Lung (tissue), 12 donors: ENCODE measurements around the gene BDP1. TPM values are rescaled to one million over a fixed set of nuclear protein-coding genes. Genes with fewer than 3 reads are reported as not detected.
A peak's percentile ranks its signal among the peaks of the same experiment; 100 is the strongest.

Experiments used
- ATAC-seq: fragments of 200-7000 bp; cut with Tn5 transposase; one replicate; pipeline ENCODE4 v1.9.1; 2020; ENCODE audit warnings: moderate number of reproducible peaks; ENCODE audit not compliant: insufficient read depth, low FRiP score
- DNase-seq, 3 donors: peaks; one replicate each; pipeline ENCODE4 v3.0.0-alpha.2; 2013 to 2017
- H3K27ac ChIP-seq, 2 donors: one replicate each; pipeline ENCODE4 v1.5.1; 2013; ENCODE audit warnings: mild to moderate bottlenecking in 2 of 2, moderate library complexity in 2 of 2, control low read depth in 1 of 2, inconsistent platforms in 1 of 2, low read depth in 1 of 2, low read length in 1 of 2
- H3K27me3 ChIP-seq, 3 donors: one replicate each; pipeline ENCODE4 v1.5.1; 2013; ENCODE audit warnings: low read length in 2 of 3; ENCODE audit not compliant: control insufficient read depth in 3 of 3, insufficient read depth in 3 of 3
- H3K36me3 ChIP-seq, 4 donors: one replicate each; pipeline ENCODE4 v1.5.1; 2013; ENCODE audit warnings: low read length in 4 of 4, mild to moderate bottlenecking in 1 of 4, moderate library complexity in 1 of 4; ENCODE audit not compliant: control insufficient read depth in 4 of 4, insufficient read depth in 4 of 4
- H3K4me1 ChIP-seq, 5 donors: one replicate each; pipeline ENCODE4 v1.5.1; 2013; ENCODE audit warnings: low read length in 5 of 5, mild to moderate bottlenecking in 2 of 5, moderate library complexity in 1 of 5; ENCODE audit not compliant: control insufficient read depth in 5 of 5, insufficient read depth in 5 of 5
- H3K4me3 ChIP-seq: one replicate; pipeline ENCODE4 v1.5.1; 2013; ENCODE audit warnings: mild to moderate bottlenecking, control low read depth, moderate library complexity
- H3K9ac ChIP-seq, 2 donors: one replicate each; pipeline ENCODE4 v1.5.1; 2013; ENCODE audit warnings: low read length in 2 of 2, control low read depth in 1 of 2; ENCODE audit not compliant: insufficient read depth in 1 of 2
- H3K9me3 ChIP-seq, 4 donors: one replicate each; pipeline ENCODE4 v1.5.1; 2013; ENCODE audit warnings: low read length in 3 of 4, mild to moderate bottlenecking in 1 of 4, moderate library complexity in 1 of 4; ENCODE audit not compliant: control insufficient read depth in 4 of 4, insufficient read depth in 3 of 4
- WGBS, 2 donors: extraction: QIAGEN DNeasy Blood & Tissue Kit; methylation state at CpG; one replicate each; pipeline ENCODE4 v1.1.7; 2013; 5-methylcytosine and 5-hydroxymethylcytosine counted together
- polyA plus RNA-seq, 2 donors: library from polyadenylated mRNA; stranded (reverse); fragments of 200-250 nt; gene quantifications; one replicate each; pipeline ENCODE4 v1.2.1, GENCODE V29; 2013
- total RNA-seq, 2 donors: library from RNA; depleted of rRNA in 1 of 2; stranded (reverse); fragments of >200 nt in 1 of 2; gene quantifications; one replicate each; pipeline ENCODE4 v1.2.1, GENCODE V29; 2014 to 2021
- TF ChIP-seq, protein P1 (sequence below): IDR thresholded peaks from 2 replicates; pipeline ENCODE4 v1.5.1; 2012; ENCODE audit warnings: mild to moderate bottlenecking; ENCODE audit errors: control extremely low read depth, extremely low read depth
- donor health status: control.
- donor health status: control.
- donor health status: Bipolar disorder and iron deficiency.
- donor health status: healthy.
- donor health status: DM: yes; HTN: yes; CAD: no.

BDP1 gene
- total and polyA plus RNA-seq, 4 donors: 7.8 to 59.1 (median 18.1) TPM

DNA sequence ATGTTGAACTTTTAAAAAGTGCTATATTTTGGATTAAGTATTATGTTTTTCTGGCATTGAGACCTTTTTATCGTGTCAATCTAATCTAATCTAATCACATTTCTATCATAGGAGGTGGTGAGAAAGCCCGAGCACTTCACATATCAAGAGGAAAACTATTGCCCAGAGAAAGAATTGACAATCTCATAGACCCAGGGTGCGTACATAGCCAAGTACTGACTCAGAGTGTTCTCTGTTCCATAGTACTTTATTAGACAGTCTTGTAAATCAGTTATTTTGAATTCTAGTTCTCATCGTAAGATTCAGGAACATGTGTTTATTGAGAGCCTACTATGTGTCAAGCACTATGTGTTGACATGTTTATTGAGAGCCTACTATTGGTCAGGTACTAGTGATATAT, 140.7 kb downstream of the BDP1 start:
- ATAC-seq: no peak
- Histone ChIP-seq H3K27me3 (no peaks in the 10 kb centered on the region), H3K4me3 (no peak overlapping the region), H3K36me3 (peaks cover 14 to 27% (median 21%) of the 10 kb centered on the region in 4 donors), H3K4me1 (peaks cover 0 to 2% (median 0%) of the 10 kb centered on the region in 5 donors), H3K27ac (no peak overlapping the region), H3K9me3 (no peaks in the 10 kb centered on the region), H3K9ac (no peak overlapping the region)
- no peak for DNase-seq
- TF ChIP-seq, protein P1, sequence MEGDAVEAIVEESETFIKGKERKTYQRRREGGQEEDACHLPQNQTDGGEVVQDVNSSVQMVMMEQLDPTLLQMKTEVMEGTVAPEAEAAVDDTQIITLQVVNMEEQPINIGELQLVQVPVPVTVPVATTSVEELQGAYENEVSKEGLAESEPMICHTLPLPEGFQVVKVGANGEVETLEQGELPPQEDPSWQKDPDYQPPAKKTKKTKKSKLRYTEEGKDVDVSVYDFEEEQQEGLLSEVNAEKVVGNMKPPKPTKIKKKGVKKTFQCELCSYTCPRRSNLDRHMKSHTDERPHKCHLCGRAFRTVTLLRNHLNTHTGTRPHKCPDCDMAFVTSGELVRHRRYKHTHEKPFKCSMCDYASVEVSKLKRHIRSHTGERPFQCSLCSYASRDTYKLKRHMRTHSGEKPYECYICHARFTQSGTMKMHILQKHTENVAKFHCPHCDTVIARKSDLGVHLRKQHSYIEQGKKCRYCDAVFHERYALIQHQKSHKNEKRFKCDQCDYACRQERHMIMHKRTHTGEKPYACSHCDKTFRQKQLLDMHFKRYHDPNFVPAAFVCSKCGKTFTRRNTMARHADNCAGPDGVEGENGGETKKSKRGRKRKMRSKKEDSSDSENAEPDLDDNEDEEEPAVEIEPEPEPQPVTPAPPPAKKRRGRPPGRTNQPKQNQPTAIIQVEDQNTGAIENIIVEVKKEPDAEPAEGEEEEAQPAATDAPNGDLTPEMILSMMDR: no peak
- WGBS, 2 donors: 89 to 96% methylated on average over 4 of the region's 4 CpGs

DNA sequence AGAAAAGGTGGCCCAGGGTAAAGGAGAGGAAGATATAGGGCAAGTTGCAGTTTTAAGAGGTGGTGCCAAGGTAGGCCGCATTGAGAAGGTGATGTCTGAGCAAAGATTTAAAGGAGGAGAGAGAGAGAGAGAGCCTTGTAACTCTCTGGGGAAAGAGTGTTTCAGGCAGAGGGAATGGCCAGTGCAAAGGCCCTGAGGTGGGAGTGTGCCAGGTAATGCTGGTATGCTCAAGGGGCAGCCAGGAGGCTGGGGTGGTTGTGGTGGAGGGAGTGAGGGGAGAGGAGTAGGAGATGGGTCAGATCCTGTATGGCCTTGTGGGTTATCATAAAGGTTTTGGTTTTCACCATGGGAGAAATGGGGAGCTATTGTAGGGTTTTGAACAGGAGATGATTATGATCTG, 141.6 kb downstream of the BDP1 start:
- TF ChIP-seq, protein P1: no peak
- 95 to 100% methylated on average over 1 of the region's 1 CpG for WGBS, 2 donors
- ATAC-seq (no peak), DNase-seq (no peak)
- peaks cover 14 to 27% (median 21%) of the 10 kb centered on the region in 4 donors for H3K36me3 ChIP-seq
- no peaks in the 10 kb centered on the region for H3K27me3 ChIP-seq
- H3K9ac ChIP-seq: no peak overlapping the region
- H3K27ac ChIP-seq: no peak overlapping the region
- H3K9me3 ChIP-seq: no peaks in the 10 kb centered on the region
- peaks cover 0 to 6% (median 0%) of the 10 kb centered on the region in 5 donors for H3K4me1 ChIP-seq
- no peak overlapping the region for H3K4me3 ChIP-seq

DNA sequence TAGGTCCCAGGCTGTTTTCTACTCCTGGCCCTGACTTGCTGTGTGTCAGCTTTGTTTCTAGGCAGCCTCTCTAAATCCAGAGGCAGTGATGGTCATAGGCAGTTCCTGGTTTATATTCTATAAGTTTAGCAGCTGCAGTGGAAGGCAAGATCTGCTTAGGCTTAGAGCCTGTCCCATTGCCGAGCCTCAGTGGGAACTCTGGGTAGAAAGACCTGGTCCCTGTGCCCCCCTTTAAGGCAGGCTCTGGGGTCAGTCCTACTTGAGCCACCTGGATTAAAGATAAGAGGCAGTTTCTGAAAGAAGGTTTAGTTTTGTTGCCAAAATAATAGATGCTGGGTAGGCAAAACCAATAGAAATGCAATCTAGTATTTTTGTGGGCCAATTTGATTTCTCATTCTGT, 145.3 kb downstream of the BDP1 start:
- peak overlapping the region in 1 of 2 donors; percentile 63 for H3K27ac ChIP-seq
- peaks cover 0 to 6% (median 0%) of the 10 kb centered on the region in 5 donors for H3K4me1 ChIP-seq
- 100% methylated on average over 1 of the region's 1 CpG for WGBS, 2 donors
- DNase-seq: no peak
- no peak overlapping the region for H3K4me3 ChIP-seq
- no peaks in the 10 kb centered on the region for H3K9me3 ChIP-seq
- no peak for ATAC-seq
- TF ChIP-seq, protein P1: no peak
- peaks cover 21 to 37% (median 23%) of the 10 kb centered on the region in 4 donors for H3K36me3 ChIP-seq
- H3K9ac ChIP-seq: no peak overlapping the region
- no peaks in the 10 kb centered on the region for H3K27me3 ChIP-seq
